Tibial nerve (tissue), 4 donors: Measurements from ENCODE around the gene BMP8B. TPM values are rescaled to one million over a fixed set of nuclear protein-coding genes. Genes with fewer than 3 reads are reported as not detected.

Source experiments
- DNase-seq, 2 donors: peaks; one replicate each; pipeline ENCODE4 v3.0.0-alpha.2; 2019; ENCODE audit warnings: low spot score in 2 of 2
- H3K27ac ChIP-seq, 4 donors: fragments of 200-600 bp; sonication (generic) in 3 of 4; one replicate each; pipeline ENCODE4 v1.5.1; 2017 to 2019; ENCODE audit warnings: mild to moderate bottlenecking in 1 of 4
- H3K27me3 ChIP-seq, 2 donors: fragments of 200-600 bp; sonication (generic) in 1 of 2; one replicate each; pipeline versions ENCODE4 v1.5.1 to v1.6.0; 2017 to 2019
- H3K36me3 ChIP-seq, 3 donors: fragments of 200-600 bp; sonication (generic); one replicate each; pipeline ENCODE4 v1.5.1; 2018 to 2019
- H3K4me1 ChIP-seq, 4 donors: fragments of 200-600 bp; sonication (generic) in 3 of 4; one replicate each; pipeline ENCODE4 v1.5.1; 2017 to 2019
- H3K4me3 ChIP-seq, 4 donors: fragments of 200-600 bp; sonication (generic) in 3 of 4; one replicate each; pipeline ENCODE4 v1.5.1; 2017 to 2019; ENCODE audit warnings: mild to moderate bottlenecking in 1 of 4, moderate library complexity in 1 of 4
- H3K9me3 ChIP-seq, 4 donors: fragments of 200-600 bp; sonication (generic) in 3 of 4; one replicate each; pipeline ENCODE4 v1.5.1; 2017 to 2019
- EP300 ChIP-seq, 2 donors: sonication (generic); formaldehyde crosslinking; IDR thresholded peaks; one replicate each; pipeline ENCODE4 v1.6.1; 2017; ENCODE audit warnings: antibody characterized with exemption in 2 of 2, mild to moderate bottlenecking in 1 of 2
- POLR2A ChIP-seq, 2 donors: fragments of 450-650 bp; IDR thresholded peaks; one replicate each; pipeline ENCODE4 v1.6.1; 2017; ENCODE audit warnings: antibody characterized with exemption in 2 of 2, mild to moderate bottlenecking in 2 of 2, moderate library complexity in 2 of 2
- WGBS, 2 donors: methylation state at CpG; one replicate each; pipeline ENCODE4 v1.1.5; 2018; 5-methylcytosine and 5-hydroxymethylcytosine counted together
- total RNA-seq, 4 donors: library from RNA; depleted of rRNA; stranded (reverse); fragments of >200 nt; gene quantifications; one replicate each; pipeline ENCODE4 v1.1.0, GENCODE V29; 2016
- TF ChIP-seq, protein P1 (sequence below), 5 experiments: fragments of 200-600 bp in 3 of 5; fragments of 450-650 bp in 2 of 5; sonication (generic) in 3 of 5; IDR thresholded peaks; one replicate each; pipeline ENCODE4 v1.5.1; 2016 to 2019; ENCODE audit warnings: antibody characterized with exemption in 5 of 5, mild to moderate bottlenecking in 3 of 5, moderate library complexity in 2 of 5

The BMP8B gene
- total RNA-seq = 10 to 100 TPM; 13.6 to 33.9 (median 29.5) TPM

DNA sequence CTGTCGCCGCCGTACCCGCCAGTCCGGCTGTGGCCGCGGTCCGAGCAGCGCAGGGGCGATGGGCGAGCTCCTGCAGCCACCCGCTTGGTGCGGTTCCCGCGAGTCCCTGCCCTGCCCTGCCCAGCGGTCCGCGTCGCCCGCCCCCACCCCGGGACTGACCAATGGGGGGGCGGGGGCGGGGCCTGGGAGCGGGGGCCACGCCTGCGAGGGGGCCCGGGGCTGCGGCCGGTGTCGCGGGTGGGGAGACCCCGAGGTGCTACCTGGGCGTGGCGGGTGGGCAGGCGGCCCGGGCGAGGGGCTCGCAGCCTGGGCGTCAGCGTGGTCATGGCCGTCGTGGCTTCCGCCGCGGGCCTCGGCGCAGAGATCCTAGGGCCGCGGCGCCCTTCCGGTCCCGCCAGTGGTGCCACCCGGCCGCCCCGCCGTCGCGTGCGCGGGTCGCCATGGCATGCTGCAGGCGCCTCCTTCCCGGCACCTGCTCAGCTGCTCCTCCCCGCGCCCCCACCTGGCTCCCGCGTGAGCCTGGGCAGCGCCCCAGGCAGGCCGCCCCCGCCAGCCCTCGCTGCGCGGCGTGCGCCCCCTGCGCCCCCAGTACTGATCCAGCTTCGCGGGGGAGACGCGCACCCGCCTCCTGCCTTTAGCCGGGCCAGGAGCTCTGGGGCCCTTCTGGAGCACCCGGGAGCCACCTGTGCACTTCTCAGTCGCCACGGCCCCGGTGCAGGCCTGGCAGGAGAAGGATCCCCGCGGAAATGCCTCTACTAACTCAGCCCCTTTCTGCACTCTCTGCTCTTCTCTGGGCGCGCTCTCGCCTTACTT is at the start of gene BMP8B:
Gene BMP8B (minus strand): TSS at position 108 of the 813 bp plus-strand sequence. CDS start 380 bp downstream, outside the sequence.
- WGBS, 2 donors = 1 to 4% methylated on average over 35 to 36 of the region's 91 CpGs
- peak; percentile 25 to 87 for TF ChIP-seq POLR2A (IDR thresholded peaks at IDR 0.05)
- TF ChIP-seq EP300 (IDR thresholded peaks at IDR 0.05) = peak in 1 of 2 donors; percentile 88
- TF ChIP-seq, protein P1, sequence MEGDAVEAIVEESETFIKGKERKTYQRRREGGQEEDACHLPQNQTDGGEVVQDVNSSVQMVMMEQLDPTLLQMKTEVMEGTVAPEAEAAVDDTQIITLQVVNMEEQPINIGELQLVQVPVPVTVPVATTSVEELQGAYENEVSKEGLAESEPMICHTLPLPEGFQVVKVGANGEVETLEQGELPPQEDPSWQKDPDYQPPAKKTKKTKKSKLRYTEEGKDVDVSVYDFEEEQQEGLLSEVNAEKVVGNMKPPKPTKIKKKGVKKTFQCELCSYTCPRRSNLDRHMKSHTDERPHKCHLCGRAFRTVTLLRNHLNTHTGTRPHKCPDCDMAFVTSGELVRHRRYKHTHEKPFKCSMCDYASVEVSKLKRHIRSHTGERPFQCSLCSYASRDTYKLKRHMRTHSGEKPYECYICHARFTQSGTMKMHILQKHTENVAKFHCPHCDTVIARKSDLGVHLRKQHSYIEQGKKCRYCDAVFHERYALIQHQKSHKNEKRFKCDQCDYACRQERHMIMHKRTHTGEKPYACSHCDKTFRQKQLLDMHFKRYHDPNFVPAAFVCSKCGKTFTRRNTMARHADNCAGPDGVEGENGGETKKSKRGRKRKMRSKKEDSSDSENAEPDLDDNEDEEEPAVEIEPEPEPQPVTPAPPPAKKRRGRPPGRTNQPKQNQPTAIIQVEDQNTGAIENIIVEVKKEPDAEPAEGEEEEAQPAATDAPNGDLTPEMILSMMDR (IDR thresholded peaks at IDR 0.05) = no peak
- peak; percentile 33 to 44 for DNase-seq
- Histone ChIP-seq H3K4me1 (peaks cover 0 to 21% (median 0%) of the 10 kb centered on the region in 4 donors), H3K9me3 (no peaks in the 10 kb centered on the region), H3K27me3 (peaks cover 0 to 7% of the 10 kb centered on the region in 2 donors), H3K4me3 (peak within 1 kb of the TSS; percentile 48 to 70 (median 58)), H3K27ac (peak within 1 kb of the TSS; percentile 65 to 91 (median 86)), H3K36me3 (no peaks in the 10 kb centered on the region)

- H3K27me3 ChIP-seq = no peaks in the 10 kb centered on the region
- peaks cover 0 to 54% (median 0%) of the 10 kb centered on the region in 3 donors for H3K36me3 ChIP-seq
- no peak for TF ChIP-seq POLR2A (IDR thresholded peaks at IDR 0.05)
- TF ChIP-seq, protein P1 (IDR thresholded peaks at IDR 0.05) = no peak
- WGBS, 2 donors = 88 to 91% methylated on average over 3 of the region's 3 CpGs
- no peak overlapping the region for H3K27ac ChIP-seq
- no peaks in the 10 kb centered on the region for H3K9me3 ChIP-seq
- H3K4me3 ChIP-seq = no peak overlapping the region
- DNase-seq = no peak
- no peaks in the 10 kb centered on the region for H3K4me1 ChIP-seq
Measured at GRCh38 chr1:39836595-39837110, 48.0 kb upstream of the BMP8B start.

DNA sequence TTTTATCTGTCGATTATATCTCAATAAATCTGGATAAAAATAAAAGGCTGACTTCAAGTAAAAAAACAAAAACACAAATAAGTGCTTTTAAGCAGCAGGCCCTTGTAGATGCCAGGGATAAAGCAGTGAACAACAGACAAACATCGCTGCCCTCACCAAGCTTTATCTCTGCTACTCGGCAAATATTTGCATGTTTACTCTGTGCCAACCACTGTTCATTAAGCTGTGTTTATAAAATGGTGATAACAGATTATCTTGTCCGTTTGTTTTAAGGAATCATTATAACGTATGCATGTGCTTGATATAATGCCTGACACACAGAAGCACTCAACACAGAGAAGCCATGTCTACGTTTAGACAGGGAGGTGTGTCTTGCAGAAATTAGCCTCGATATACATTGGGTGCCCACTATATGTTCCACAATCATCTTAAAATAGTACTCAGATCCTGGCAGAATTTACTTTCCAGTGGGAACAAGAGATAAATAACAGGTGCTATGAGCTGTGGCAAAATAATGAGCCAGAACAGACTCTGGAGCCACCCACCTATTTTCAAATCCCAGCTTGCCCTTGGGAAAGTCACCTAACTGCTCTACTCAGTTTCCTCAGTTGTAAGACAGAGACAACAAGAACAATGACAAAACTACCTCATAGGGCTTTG is 47.4 kb upstream of the BMP8B start:
- TF ChIP-seq, protein P1 (IDR thresholded peaks at IDR 0.05) = no peak
- TF ChIP-seq POLR2A (IDR thresholded peaks at IDR 0.05) (no peak), EP300 (IDR thresholded peaks at IDR 0.05) (no peak)
- WGBS, 2 donors = 87 to 89% methylated on average over 7 of the region's 7 CpGs
- H3K9me3 ChIP-seq = no peaks in the 10 kb centered on the region

GRCh38 chr1:39835110-39835509 is 46.4 kb upstream of the BMP8B start:
- Histone ChIP-seq H3K27me3 (no peaks in the 10 kb centered on the region), H3K27ac (no peak overlapping the region), H3K4me3 (no peak overlapping the region), H3K4me1 (no peaks in the 10 kb centered on the region), H3K9me3 (no peaks in the 10 kb centered on the region), H3K36me3 (peaks cover 0 to 38% (median 0%) of the 10 kb centered on the region in 3 donors)
- TF ChIP-seq EP300 (IDR thresholded peaks at IDR 0.05) = no peak
- no peak for DNase-seq
- WGBS, 2 donors = 88 to 90% methylated on average over 2 of the region's 2 CpGs

More for the DNA sequence above, 47.4 kb upstream of the BMP8B start:
- Histone ChIP-seq H3K27ac (no peak overlapping the region), H3K4me1 (no peaks in the 10 kb centered on the region), H3K36me3 (peaks cover 0 to 48% (median 0%) of the 10 kb centered on the region in 3 donors), H3K27me3 (no peaks in the 10 kb centered on the region), H3K4me3 (no peak overlapping the region)
- no peak for DNase-seq

DNA sequence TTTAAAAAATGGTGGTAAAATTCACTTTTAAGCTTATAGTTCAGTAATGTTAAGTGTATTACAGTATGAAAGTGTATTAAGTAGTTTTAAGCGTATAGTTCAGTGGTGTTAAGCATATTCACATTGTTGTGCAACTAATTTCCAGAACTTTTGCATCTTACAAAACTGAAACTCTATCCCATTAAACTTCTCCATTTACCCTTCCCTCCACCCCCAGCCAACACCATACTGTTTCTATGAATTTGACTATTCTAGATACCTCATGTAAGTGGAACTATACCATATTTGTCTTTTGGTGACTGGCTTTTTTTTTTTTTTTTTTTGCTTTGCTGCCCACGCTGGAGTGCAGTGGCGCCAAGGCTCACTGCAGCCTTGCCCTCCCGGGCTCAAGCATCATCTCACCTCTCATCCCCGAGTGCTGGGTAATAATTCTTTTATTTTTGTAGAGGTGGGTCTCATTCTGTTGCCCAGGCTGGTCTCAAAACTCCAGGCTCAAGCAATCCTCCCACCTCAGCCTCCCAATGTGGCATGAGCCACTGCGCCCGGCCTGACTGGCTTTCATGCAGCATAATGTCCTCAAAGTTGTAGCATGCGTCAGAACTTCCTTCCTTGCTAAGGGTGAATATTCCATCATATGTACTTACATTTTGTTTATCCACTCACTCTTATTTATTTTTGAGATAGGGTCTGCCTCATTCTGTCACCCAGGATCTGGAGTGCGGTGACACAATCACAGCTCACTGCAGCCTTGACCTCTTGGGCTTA is 45.1 kb upstream of the BMP8B start:
- H3K27me3 ChIP-seq = no peaks in the 10 kb centered on the region
- WGBS, 2 donors = 82 to 88% methylated on average over 9 of the region's 9 CpGs
- H3K4me3 ChIP-seq = no peak overlapping the region
- no peaks in the 10 kb centered on the region for H3K9me3 ChIP-seq
- TF ChIP-seq, protein P1 (IDR thresholded peaks at IDR 0.05) = no peak
- no peak for TF ChIP-seq EP300 (IDR thresholded peaks at IDR 0.05)
- TF ChIP-seq POLR2A (IDR thresholded peaks at IDR 0.05) = no peak
- H3K27ac ChIP-seq = no peak overlapping the region
- DNase-seq = no peak
- H3K36me3 ChIP-seq = peaks cover 0 to 25% (median 0%) of the 10 kb centered on the region in 3 donors
- H3K4me1 ChIP-seq = no peaks in the 10 kb centered on the region
